SK-N-SH treated with all-trans-retinoic acid at 6 μM for 48 hours (cell line): ENCODE results near the gene MBD5.

ENCODE experiments used
- ATAC-seq: fragments of 200-7000 bp; cut with Tn5 transposase; 3 replicates; pipeline ENCODE4 v1.9.1; 2020; ENCODE audit warnings: mild to moderate bottlenecking, moderate library complexity
- ARNTL ChIP-seq: fragments of 450-650 bp; formaldehyde crosslinking; IDR thresholded peaks from 2 replicates; pipeline ENCODE4 v1.5.0; 2020; ENCODE audit warnings: low read depth, mild to moderate bottlenecking, moderate library complexity, borderline replicate concordance
- BACH2 ChIP-seq: fragments of 250-450 bp; sonication (Bioruptor Pico); IDR thresholded peaks from 2 replicates; pipeline ENCODE4 v1.9.0; 2021; ENCODE audit warnings: mild to moderate bottlenecking, borderline replicate concordance
- CREB5 ChIP-seq: fragments of 250-450 bp; sonication (Bioruptor Pico); IDR thresholded peaks from 2 replicates; pipeline ENCODE4 v1.5.1; 2020; ENCODE audit warnings: low read depth, mild to moderate bottlenecking, moderate library complexity
- CSDC2 ChIP-seq: fragments of 250-450 bp; sonication (Bioruptor Pico); IDR thresholded peaks from 2 replicates; pipeline ENCODE4 v1.5.0; 2020; ENCODE audit warnings: mild to moderate bottlenecking, moderate library complexity
- CSRNP3 ChIP-seq: fragments of 250-450 bp; sonication (Bioruptor Pico); IDR thresholded peaks from 2 replicates; pipeline ENCODE4 v1.5.1; 2021; ENCODE audit warnings: mild to moderate bottlenecking, moderate library complexity
- ESRRG ChIP-seq: fragments of 250-450 bp; sonication (Bioruptor Pico); IDR thresholded peaks from 2 replicates; pipeline ENCODE4 v1.6.1; 2021; ENCODE audit warnings: mild to moderate bottlenecking
- GLIS3 ChIP-seq: fragments of 250-450 bp; sonication (Bioruptor Pico); IDR thresholded peaks from 2 replicates; pipeline ENCODE4 v1.5.0; 2020; ENCODE audit warnings: mild to moderate bottlenecking, moderate library complexity
- ISL1 ChIP-seq: fragments of 250-450 bp; sonication (Bioruptor Pico); IDR thresholded peaks from 2 replicates; pipeline ENCODE4 v2.1.2; 2022; ENCODE audit warnings: mild to moderate bottlenecking, moderate library complexity
- OSR1 ChIP-seq: fragments of 250-450 bp; sonication (Bioruptor Pico); IDR thresholded peaks from 2 replicates; pipeline ENCODE4 v1.8.0; 2022; ENCODE audit warnings: moderate library complexity, mild to moderate bottlenecking, inconsistent platforms
- PATZ1 ChIP-seq: fragments of 250-450 bp; sonication (Bioruptor Pico); IDR thresholded peaks from 2 replicates; pipeline ENCODE4 v1.8.0; 2020; ENCODE audit warnings: mild to moderate bottlenecking, moderate library complexity, borderline replicate concordance
- POU6F1 ChIP-seq: fragments of 250-450 bp; sonication (Bioruptor Pico); IDR thresholded peaks from 2 replicates; pipeline ENCODE4 v1.8.0; 2021; ENCODE audit warnings: low read depth, mild to moderate bottlenecking, moderate library complexity, borderline replicate concordance
- PPARA ChIP-seq: fragments of 250-450 bp; sonication (Bioruptor Pico); IDR thresholded peaks from 2 replicates; pipeline ENCODE4 v1.5.0; 2020; ENCODE audit warnings: mild to moderate bottlenecking, borderline replicate concordance
- RARB ChIP-seq: fragments of 250-450 bp; sonication (Bioruptor Pico); IDR thresholded peaks from 2 replicates; pipeline ENCODE4 v1.8.0; 2021; ENCODE audit warnings: mild to moderate bottlenecking, moderate library complexity
- SNAI2 ChIP-seq: fragments of 250-450 bp; sonication (Bioruptor Pico); IDR thresholded peaks from 2 replicates; pipeline ENCODE4 v1.5.0; 2020; ENCODE audit warnings: mild to moderate bottlenecking, moderate library complexity
- TCF4 ChIP-seq: fragments of 250-450 bp; sonication (Bioruptor Pico); IDR thresholded peaks from 2 replicates; pipeline ENCODE4 v1.8.0; 2021; ENCODE audit warnings: mild to moderate bottlenecking, moderate library complexity, borderline replicate concordance
- TOX ChIP-seq: fragments of 250-450 bp; sonication (Bioruptor Pico); IDR thresholded peaks from 2 replicates; pipeline ENCODE4 v1.8.0; 2021; ENCODE audit warnings: mild to moderate bottlenecking, moderate library complexity, borderline replicate concordance
- TSHZ2 ChIP-seq: fragments of 250-450 bp; sonication (Bioruptor Pico); IDR thresholded peaks from 2 replicates; pipeline ENCODE4 v1.5.0; 2020; ENCODE audit warnings: mild to moderate bottlenecking, moderate library complexity
- ZC3H10 ChIP-seq: fragments of 250-450 bp; sonication (Bioruptor Pico); IDR thresholded peaks from 2 replicates; pipeline ENCODE4 v1.5.1; 2021; ENCODE audit warnings: mild to moderate bottlenecking, moderate library complexity
- ZFP30 ChIP-seq: fragments of 450-650 bp; formaldehyde crosslinking; IDR thresholded peaks from 2 replicates; pipeline ENCODE4 v1.5.0; 2022; ENCODE audit warnings: mild to moderate bottlenecking, moderate library complexity
- ZNF565 ChIP-seq: fragments of 450-650 bp; formaldehyde crosslinking; conservative IDR thresholded peaks from 2 replicates; pipeline ENCODE4 v1.5.0; 2020; ENCODE audit warnings: low read depth, mild to moderate bottlenecking, moderate library complexity
- ZNF70 ChIP-seq: fragments of 450-650 bp; formaldehyde crosslinking; IDR thresholded peaks from 2 replicates; pipeline ENCODE4 v1.5.0; 2020; ENCODE audit warnings: mild to moderate bottlenecking, moderate library complexity
- ZNF8 ChIP-seq: fragments of 450-650 bp; formaldehyde crosslinking; IDR thresholded peaks from 2 replicates; pipeline ENCODE4 v1.5.0; 2020; ENCODE audit warnings: mild to moderate bottlenecking, moderate library complexity

MBD5 gene

GRCh38 chr2:148044322-148044721 lies 23.4 kb downstream of the MBD5 start:
- TF ChIP-seq RARB (no peak), CSDC2 (CRISPR knock-in tag) (no peak)
- ATAC-seq: no peak

GRCh38 chr2:148046802-148047201 lies 25.9 kb downstream of the MBD5 start:
- no peak for TF ChIP-seq CSDC2 (CRISPR knock-in tag)
- TF ChIP-seq ARNTL (CRISPR knock-in tag): no peak
- TF ChIP-seq TCF4 (CRISPR knock-in tag): no peak
- no peak for TF ChIP-seq ISL1 (CRISPR knock-in tag)
- TF ChIP-seq GLIS3 (CRISPR knock-in tag): no peak
- no peak for TF ChIP-seq ZNF8
- TF ChIP-seq TSHZ2 (CRISPR knock-in tag): no peak
- no peak for TF ChIP-seq TOX
- no peak for TF ChIP-seq ZNF565 (CRISPR knock-in tag)
- TF ChIP-seq ZNF70 (CRISPR knock-in tag): no peak
- no peak for TF ChIP-seq ZFP30 (CRISPR knock-in tag)
- ATAC-seq: no peak

- TF ChIP-seq TCF4 (CRISPR knock-in tag) (no peak), POU6F1 (no peak), GLIS3 (CRISPR knock-in tag) (no peak), OSR1 (no peak), RARB (no peak), ZNF70 (CRISPR knock-in tag) (no peak), ARNTL (CRISPR knock-in tag) (no peak), ESRRG (CRISPR knock-in tag) (no peak), ZC3H10 (no peak), ZNF8 (no peak), CSRNP3 (CRISPR knock-in tag) (no peak), PPARA (no peak), ISL1 (CRISPR knock-in tag) (no peak), CREB5 (CRISPR knock-in tag) (no peak), BACH2 (no peak), ZNF565 (CRISPR knock-in tag) (no peak), SNAI2 (CRISPR knock-in tag) (no peak), PATZ1 (no peak), TSHZ2 (CRISPR knock-in tag) (no peak)
- ATAC-seq: no peak
These were observed 27.8 kb downstream of the MBD5 start for GRCh38 chr2:148048475-148049221.
